ENCODE data around the gene DUSP8. TPM values are rescaled to one million over a fixed set of nuclear protein-coding genes. Genes with fewer than 3 reads are reported as not detected.
A peak's percentile ranks its signal among the peaks of the same experiment; 100 is the strongest.

DUSP8 gene
- total RNA-seq, 2 experiments from 2014 or later, result 83.9 to 91.2 TPM

DNA sequence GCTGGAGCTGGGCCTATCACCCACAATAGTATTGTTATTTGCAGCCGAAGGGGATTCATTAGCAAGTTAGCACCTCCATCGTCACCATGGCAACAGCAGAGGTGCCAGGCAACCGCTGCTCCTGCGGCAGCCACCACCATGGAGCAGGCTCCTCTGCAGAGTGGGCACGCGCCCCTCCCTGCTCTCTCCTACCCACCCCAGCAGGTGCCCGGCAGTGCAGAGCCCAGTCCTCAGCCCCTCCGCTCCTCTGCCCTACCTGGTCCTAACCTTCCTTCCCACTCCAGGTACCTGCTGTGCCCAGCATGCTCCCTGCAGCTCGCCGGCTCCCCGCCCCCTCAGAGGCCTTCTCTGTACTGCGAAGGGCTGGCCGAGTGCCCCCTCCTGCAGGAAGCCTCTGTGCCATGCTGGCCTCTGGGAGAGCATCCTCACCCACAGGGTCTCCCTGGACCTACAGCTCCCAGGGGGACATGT is 3.6 kb downstream of the DUSP8 start:
- intact Hi-C loops (cut with DNase I, micrococcal nuclease), result no loop called here
- no peak for ATAC-seq (ENCODE audit: poor library complexity)
- no peaks in the 10 kb centered on the region for H3K27me3 ChIP-seq (ENCODE audit: control insufficient read depth in 1 of 2, insufficient read depth in 2 of 2, low read length in 2 of 2)
- peak overlapping the region; percentile 60 for H3K4me3 Mint-ChIP-seq
- no peak overlapping the region for H3K27ac ChIP-seq (ENCODE audit: low read depth in 1 of 2, low read length in 2 of 2)
- H3K27ac Mint-ChIP-seq, result peak overlapping the region; percentile 56
- POLR2A ChIA-PET, result no interaction called here
- no peaks in the 10 kb centered on the region for H3K9me3 ChIP-seq (ENCODE audit: control insufficient read depth in 1 of 2, insufficient read depth in 1 of 2, low read length in 2 of 2)
- TF ChIP-seq, protein P1, sequence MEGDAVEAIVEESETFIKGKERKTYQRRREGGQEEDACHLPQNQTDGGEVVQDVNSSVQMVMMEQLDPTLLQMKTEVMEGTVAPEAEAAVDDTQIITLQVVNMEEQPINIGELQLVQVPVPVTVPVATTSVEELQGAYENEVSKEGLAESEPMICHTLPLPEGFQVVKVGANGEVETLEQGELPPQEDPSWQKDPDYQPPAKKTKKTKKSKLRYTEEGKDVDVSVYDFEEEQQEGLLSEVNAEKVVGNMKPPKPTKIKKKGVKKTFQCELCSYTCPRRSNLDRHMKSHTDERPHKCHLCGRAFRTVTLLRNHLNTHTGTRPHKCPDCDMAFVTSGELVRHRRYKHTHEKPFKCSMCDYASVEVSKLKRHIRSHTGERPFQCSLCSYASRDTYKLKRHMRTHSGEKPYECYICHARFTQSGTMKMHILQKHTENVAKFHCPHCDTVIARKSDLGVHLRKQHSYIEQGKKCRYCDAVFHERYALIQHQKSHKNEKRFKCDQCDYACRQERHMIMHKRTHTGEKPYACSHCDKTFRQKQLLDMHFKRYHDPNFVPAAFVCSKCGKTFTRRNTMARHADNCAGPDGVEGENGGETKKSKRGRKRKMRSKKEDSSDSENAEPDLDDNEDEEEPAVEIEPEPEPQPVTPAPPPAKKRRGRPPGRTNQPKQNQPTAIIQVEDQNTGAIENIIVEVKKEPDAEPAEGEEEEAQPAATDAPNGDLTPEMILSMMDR (IDR thresholded peaks at IDR 0.05), result no peak
- no peaks in the 10 kb centered on the region for H3K36me3 ChIP-seq (ENCODE audit: insufficient read depth, low read length)
- no peaks in the 10 kb centered on the region for H3K9me3 Mint-ChIP-seq
- peaks cover 17% of the 10 kb centered on the region for H3K4me1 Mint-ChIP-seq (ENCODE audit: low read depth)
- no peak overlapping the region for H3K4me3 ChIP-seq (ENCODE audit: low read length)
- peaks cover 35% of the 10 kb centered on the region for H3K4me1 ChIP-seq (ENCODE audit: insufficient read depth, low read length)
- peak in 7 of 14 experiments; percentile 21 to 81 (median 50) for DNase-seq
- CTCF ChIA-PET, result interaction anchor here (0.7 to 1.6 kb wide), 2 partner anchors 10 to 22 kb away, joined by 3 to 4 read pairs; no protein-coding TSS in a partner anchor
- H3K27me3 Mint-ChIP-seq, result no peaks in the 10 kb centered on the region
- no peaks in the 10 kb centered on the region for H3K36me3 Mint-ChIP-seq (ENCODE audit: low read depth)

DNA sequence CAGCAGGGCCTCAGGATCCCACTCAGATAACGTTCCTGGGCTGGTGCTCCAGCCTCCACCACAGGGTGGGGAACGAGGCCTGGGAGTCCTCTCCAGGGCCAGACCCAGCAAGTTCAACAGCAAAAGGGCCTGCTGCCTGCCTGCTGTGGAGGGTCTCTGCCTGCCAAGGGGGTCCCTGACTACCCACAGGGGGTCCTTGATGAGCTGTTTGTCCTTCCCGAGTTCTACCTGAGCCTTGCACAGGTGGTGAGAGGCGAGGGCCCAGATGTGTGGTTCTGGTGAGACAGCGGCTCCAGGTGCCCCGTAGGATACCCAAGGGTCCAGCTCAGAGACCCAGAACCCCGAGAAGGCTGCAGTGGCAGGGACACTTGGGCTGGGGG is 4.4 kb downstream of the DUSP8 start:
- Histone ChIP-seq H3K36me3 (ENCODE audit: insufficient read depth, low read length) (no peaks in the 10 kb centered on the region), H3K27ac (ENCODE audit: low read depth in 1 of 2, low read length in 2 of 2) (no peak overlapping the region), H3K9me3 (ENCODE audit: control insufficient read depth in 1 of 2, insufficient read depth in 1 of 2, low read length in 2 of 2) (no peaks in the 10 kb centered on the region), H3K4me3 (ENCODE audit: low read length) (no peak overlapping the region), H3K4me1 (ENCODE audit: insufficient read depth, low read length) (peaks cover 28% of the 10 kb centered on the region), H3K27me3 (ENCODE audit: control insufficient read depth in 1 of 2, insufficient read depth in 2 of 2, low read length in 2 of 2) (no peaks in the 10 kb centered on the region)
- ChIA-PET CTCF (interaction anchor here (1.6 kb wide), 1 partner anchor 11 kb away, joined by 4 read pairs; no protein-coding TSS in a partner anchor), POLR2A (no interaction called here)
- Mint-ChIP-seq H3K4me3 (peak overlapping the region; percentile 42), H3K27me3 (no peaks in the 10 kb centered on the region), H3K27ac (peak overlapping the region; percentile 56), H3K4me1 (ENCODE audit: low read depth) (peaks cover 15% of the 10 kb centered on the region), H3K9me3 (no peaks in the 10 kb centered on the region), H3K36me3 (ENCODE audit: low read depth) (no peaks in the 10 kb centered on the region)
- TF ChIP-seq, protein P1 (IDR thresholded peaks at IDR 0.05), result no peak
- DNase-seq, result peak in 2 of 14 experiments; percentile 12 to 29
- intact Hi-C loops (cut with DNase I, micrococcal nuclease), result no loop called here
- no peak for ATAC-seq (ENCODE audit: poor library complexity)

DNA sequence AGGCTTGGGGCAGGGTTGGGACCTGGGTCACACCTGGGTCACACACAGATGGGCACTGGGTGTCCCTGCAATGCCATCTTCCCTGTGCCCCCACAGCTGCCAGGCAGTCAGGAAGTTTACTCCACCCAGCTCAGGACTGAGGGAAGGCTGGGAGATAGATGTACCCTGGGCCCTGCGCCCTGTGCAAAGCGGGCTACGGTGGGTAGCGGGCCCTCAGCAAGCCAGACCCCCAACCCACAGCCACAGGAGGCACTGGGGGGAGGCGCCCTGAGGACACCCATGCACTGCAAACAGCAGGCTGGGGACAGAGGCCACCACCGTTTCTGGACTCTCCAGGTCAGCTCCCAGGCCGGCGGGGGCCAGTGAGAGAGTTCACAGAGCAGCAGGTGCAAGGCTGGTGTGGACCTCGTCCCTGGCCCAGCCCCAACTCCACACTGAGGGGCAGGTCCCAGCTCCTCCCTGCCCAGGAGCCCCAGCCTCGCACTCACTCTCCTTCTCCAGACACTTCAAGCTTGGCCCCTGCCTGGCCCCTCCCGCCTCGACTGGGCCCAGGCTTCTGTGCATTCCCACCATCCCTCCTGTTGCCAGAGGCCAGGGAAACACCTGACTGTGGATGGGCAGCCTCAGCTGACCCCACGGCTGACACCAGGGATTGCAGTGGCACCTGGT is 4.9 kb downstream of the DUSP8 start:
- no peaks in the 10 kb centered on the region for H3K9me3 ChIP-seq (ENCODE audit: control insufficient read depth in 1 of 2, insufficient read depth in 1 of 2, low read length in 2 of 2)

More for the DNA sequence above, 4.9 kb downstream of the DUSP8 start:
- H3K27ac ChIP-seq (ENCODE audit: low read depth in 1 of 2, low read length in 2 of 2), result no peak overlapping the region
- Mint-ChIP-seq H3K4me1 (ENCODE audit: low read depth) (peaks cover 15% of the 10 kb centered on the region), H3K27me3 (no peaks in the 10 kb centered on the region), H3K36me3 (ENCODE audit: low read depth) (peaks cover 5% of the 10 kb centered on the region), H3K4me3 (peak overlapping the region; percentile 62), H3K27ac (peak overlapping the region; percentile 28), H3K9me3 (no peaks in the 10 kb centered on the region)
- no peak overlapping the region for H3K4me3 ChIP-seq (ENCODE audit: low read length)
- no peaks in the 10 kb centered on the region for H3K27me3 ChIP-seq (ENCODE audit: control insufficient read depth in 1 of 2, insufficient read depth in 2 of 2, low read length in 2 of 2)
- intact Hi-C loops (cut with DNase I, micrococcal nuclease), result no loop called here
- peaks cover 28% of the 10 kb centered on the region for H3K4me1 ChIP-seq (ENCODE audit: insufficient read depth, low read length)
- DNase-seq (peak in 3 of 14 experiments; percentile 5 to 26 (median 24)), ATAC-seq (ENCODE audit: poor library complexity) (no peak)
- H3K36me3 ChIP-seq (ENCODE audit: insufficient read depth, low read length), result no peaks in the 10 kb centered on the region
- TF ChIP-seq, protein P1 (IDR thresholded peaks at IDR 0.05), result no peak
- POLR2A ChIA-PET, result no interaction called here
- CTCF ChIA-PET, result interaction anchor here (1.6 kb wide), 1 partner anchor 11 kb away, joined by 4 read pairs; no protein-coding TSS in a partner anchor
